ENCODE data around the gene PRKG1.
"Not testable (repeated sequence)": the region's sequence is repeated elsewhere in the genome, so short reads cannot be mapped to it uniquely, and the experiment has no call there.

The PRKG1 gene

DNA sequence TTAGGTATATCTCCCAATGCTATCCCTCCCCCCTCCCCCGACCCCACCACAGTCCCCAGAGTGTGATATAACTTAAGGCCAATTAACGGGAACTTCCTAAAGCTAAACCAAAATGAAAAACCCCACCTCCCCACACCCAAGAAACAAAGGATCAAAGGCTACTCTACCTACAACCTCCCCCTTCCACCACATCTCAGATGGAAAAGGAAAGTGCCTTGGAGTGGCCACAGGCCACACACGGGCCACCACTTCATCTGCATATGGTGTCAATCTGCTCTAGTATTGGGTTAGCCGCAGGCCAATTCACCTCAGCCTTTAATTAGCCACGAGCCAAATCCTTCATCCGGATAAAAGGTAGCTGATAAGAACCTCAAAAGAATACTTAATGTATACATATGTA, 605.6 kb downstream of the PRKG1 start:
- Mint-ChIP-seq H3K4me3 (no peak overlapping the region), H3K9me3 (no peaks in the 10 kb centered on the region), H3K27me3 (peaks cover 53% of the 10 kb centered on the region), H3K36me3 (ENCODE audit: low read depth) (no peaks in the 10 kb centered on the region), H3K4me1 (ENCODE audit: low read depth) (no peaks in the 10 kb centered on the region), H3K27ac (no peak overlapping the region)
- no peak for DNase-seq

GRCh38 chr10:51683031-51683691, 608.9 kb downstream of the PRKG1 start:
- DNase-seq: no peak
- Mint-ChIP-seq H3K27ac (no peak overlapping the region), H3K36me3 (ENCODE audit: low read depth) (no peaks in the 10 kb centered on the region), H3K4me1 (ENCODE audit: low read depth) (no peaks in the 10 kb centered on the region), H3K27me3 (peaks cover 38% of the 10 kb centered on the region), H3K9me3 (no peaks in the 10 kb centered on the region), H3K4me3 (no peak overlapping the region)

GRCh38 chr10:51685768-51686167, 611.5 kb downstream of the PRKG1 start:
- no peak overlapping the region for H3K27ac Mint-ChIP-seq

GRCh38 chr10:51687296-51687695, 613.0 kb downstream of the PRKG1 start:
- Mint-ChIP-seq H3K27ac (no peak overlapping the region), H3K9me3 (peaks cover 3% of the 10 kb centered on the region), H3K4me1 (ENCODE audit: low read depth) (no peaks in the 10 kb centered on the region), H3K36me3 (ENCODE audit: low read depth) (no peaks in the 10 kb centered on the region), H3K27me3 (peaks cover 14% of the 10 kb centered on the region), H3K4me3 (no peak overlapping the region)
- DNase-seq: no peak

More at GRCh38 chr10:51685768-51686167, 611.5 kb downstream of the PRKG1 start:
- peaks cover 20% of the 10 kb centered on the region for H3K27me3 Mint-ChIP-seq
- DNase-seq: no peak
- no peaks in the 10 kb centered on the region for H3K36me3 Mint-ChIP-seq (ENCODE audit: low read depth)
- H3K4me3 Mint-ChIP-seq: no peak overlapping the region
- no peaks in the 10 kb centered on the region for H3K4me1 Mint-ChIP-seq (ENCODE audit: low read depth)
- H3K9me3 Mint-ChIP-seq: peaks cover 3% of the 10 kb centered on the region

DNA sequence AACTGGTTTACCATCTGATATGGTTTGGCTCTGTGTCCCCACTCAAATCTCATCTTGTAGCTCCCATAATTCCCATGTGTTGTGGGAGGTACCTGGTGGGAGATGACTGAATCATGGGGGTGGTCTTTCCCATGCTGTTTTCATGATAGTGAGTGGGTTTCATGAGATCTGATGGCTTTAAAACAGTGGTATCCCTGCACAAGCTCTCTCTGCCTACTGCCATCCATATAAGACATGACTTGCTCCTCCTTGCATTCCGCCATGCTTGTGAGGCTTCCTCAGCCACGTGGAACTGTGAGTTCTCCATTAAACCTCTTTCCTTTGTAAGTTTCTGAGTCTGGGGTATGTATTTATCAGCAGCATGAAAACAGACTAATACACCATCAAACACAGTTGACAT, 614.5 kb downstream of the PRKG1 start:
- H3K36me3 Mint-ChIP-seq (ENCODE audit: low read depth); H3K27ac Mint-ChIP-seq; H3K4me1 Mint-ChIP-seq (ENCODE audit: low read depth); H3K9me3 Mint-ChIP-seq; H3K4me3 Mint-ChIP-seq; DNase-seq; H3K27me3 Mint-ChIP-seq: not testable (repeated sequence)

- DNase-seq: no peak
- no peak overlapping the region for H3K4me3 Mint-ChIP-seq
- H3K27ac Mint-ChIP-seq: no peak overlapping the region
- peaks cover 4% of the 10 kb centered on the region for H3K4me1 Mint-ChIP-seq (ENCODE audit: low read depth)
- peaks cover 6% of the 10 kb centered on the region for H3K27me3 Mint-ChIP-seq
- peaks cover 7% of the 10 kb centered on the region for H3K36me3 Mint-ChIP-seq (ENCODE audit: low read depth)
- peaks cover 3% of the 10 kb centered on the region for H3K9me3 Mint-ChIP-seq
These were observed 615.2 kb downstream of the PRKG1 start for GRCh38 chr10:51689536-51689935.

DNA sequence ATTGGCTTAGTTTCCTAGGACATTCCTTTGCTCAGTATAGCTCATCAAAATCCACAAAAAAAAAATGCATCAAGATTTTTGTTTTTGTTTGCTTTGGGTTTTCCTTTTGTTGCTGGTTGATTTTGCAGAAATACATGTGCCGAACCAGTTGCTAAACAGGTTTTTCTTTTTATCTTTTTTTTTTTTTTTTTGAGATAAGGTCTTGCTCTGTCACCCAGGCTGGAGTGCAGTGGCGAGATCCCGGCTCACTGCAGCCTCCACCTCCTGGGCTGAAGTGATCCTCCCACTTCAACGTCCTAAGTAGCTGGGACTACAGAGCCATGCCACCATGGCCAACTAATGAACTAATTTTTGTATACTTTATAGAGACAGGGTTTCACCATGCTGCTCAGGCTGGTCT, 616.8 kb downstream of the PRKG1 start:
- peaks cover 3% of the 10 kb centered on the region for H3K27me3 Mint-ChIP-seq
- H3K36me3 Mint-ChIP-seq (ENCODE audit: low read depth): peaks cover 23% of the 10 kb centered on the region
- H3K4me3 Mint-ChIP-seq: no peak overlapping the region
- peaks cover 19% of the 10 kb centered on the region for H3K4me1 Mint-ChIP-seq (ENCODE audit: low read depth)
- no peak for DNase-seq
- peaks cover 3% of the 10 kb centered on the region for H3K9me3 Mint-ChIP-seq
- no peak overlapping the region for H3K27ac Mint-ChIP-seq

DNA sequence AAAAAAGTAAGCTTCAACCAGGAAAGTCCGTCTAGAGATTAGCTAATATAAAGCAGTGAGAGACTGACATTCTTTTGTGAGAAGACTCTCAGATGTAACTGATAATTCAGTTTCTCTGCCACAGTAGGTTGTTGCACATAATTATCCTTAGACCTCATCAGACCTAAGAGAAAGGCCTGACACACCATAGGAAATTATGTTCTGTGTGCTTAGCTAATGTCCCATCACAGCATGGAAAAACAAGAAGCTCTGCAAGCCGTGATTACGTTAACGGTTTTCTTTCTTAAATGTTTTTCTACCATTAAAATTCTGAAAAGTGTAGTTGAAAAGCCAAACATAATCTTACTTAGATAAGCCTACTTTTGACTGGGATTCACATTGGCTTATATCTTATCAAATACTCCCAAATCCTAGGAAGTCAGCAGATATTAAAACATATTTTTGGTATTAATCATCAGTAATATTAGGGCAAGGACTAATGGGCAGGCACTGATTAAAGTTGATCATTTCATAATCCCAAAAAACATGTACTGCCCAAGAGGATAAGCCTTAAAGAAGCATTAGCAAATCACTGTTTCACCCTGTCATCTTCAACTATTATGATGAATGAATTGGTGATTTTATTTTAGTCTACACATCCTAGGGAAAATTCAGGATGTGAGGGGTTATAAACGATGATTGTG, 619.9 kb downstream of the PRKG1 start:
- no peak overlapping the region for H3K27ac Mint-ChIP-seq
- H3K27me3 Mint-ChIP-seq: no peaks in the 10 kb centered on the region
- H3K36me3 Mint-ChIP-seq (ENCODE audit: low read depth): peaks cover 54% of the 10 kb centered on the region
- H3K4me3 Mint-ChIP-seq: no peak overlapping the region
- H3K4me1 Mint-ChIP-seq (ENCODE audit: low read depth): peaks cover 43% of the 10 kb centered on the region
- H3K9me3 Mint-ChIP-seq: no peaks in the 10 kb centered on the region
- no peak for DNase-seq

DNA sequence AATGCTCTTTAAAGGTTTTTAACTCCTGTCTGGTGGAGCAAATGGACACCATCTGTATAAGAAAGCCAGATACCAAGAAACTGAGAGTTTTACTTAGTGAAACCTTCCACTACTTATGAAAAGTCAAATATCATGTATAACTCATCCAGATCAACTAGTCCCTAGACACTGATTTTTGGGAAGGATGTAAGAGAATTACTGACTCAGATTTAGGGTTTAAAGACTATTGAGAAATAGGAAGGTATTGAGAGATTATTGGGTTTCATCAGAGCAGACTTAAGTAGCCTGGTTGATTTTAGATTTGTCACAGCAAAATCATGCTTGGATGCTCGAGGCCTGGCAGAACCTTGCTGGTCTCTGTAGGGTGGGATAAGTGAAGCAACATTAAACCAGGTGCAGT, 622.0 kb downstream of the PRKG1 start:
- Mint-ChIP-seq H3K27me3 (no peaks in the 10 kb centered on the region), H3K27ac (peak overlapping the region; percentile 79), H3K4me1 (ENCODE audit: low read depth) (peaks cover 53% of the 10 kb centered on the region), H3K36me3 (ENCODE audit: low read depth) (peaks cover 55% of the 10 kb centered on the region), H3K9me3 (no peaks in the 10 kb centered on the region), H3K4me3 (peak overlapping the region; percentile 59)
- no peak for DNase-seq

- peak overlapping the region; percentile 100 for H3K27ac Mint-ChIP-seq
- peaks cover 55% of the 10 kb centered on the region for H3K36me3 Mint-ChIP-seq (ENCODE audit: low read depth)
- peaks cover 59% of the 10 kb centered on the region for H3K4me1 Mint-ChIP-seq (ENCODE audit: low read depth)
- no peaks in the 10 kb centered on the region for H3K27me3 Mint-ChIP-seq
- DNase-seq: no peak
- peak overlapping the region; percentile 98 for H3K4me3 Mint-ChIP-seq
- no peaks in the 10 kb centered on the region for H3K9me3 Mint-ChIP-seq
These were observed 624.3 kb downstream of the PRKG1 start for GRCh38 chr10:51698473-51699063.

GRCh38 chr10:51699145-51699474, 624.8 kb downstream of the PRKG1 start:
- no peaks in the 10 kb centered on the region for H3K27me3 Mint-ChIP-seq
- no peak for DNase-seq
- H3K4me1 Mint-ChIP-seq (ENCODE audit: low read depth): peaks cover 58% of the 10 kb centered on the region
- H3K27ac Mint-ChIP-seq: peak overlapping the region; percentile 100
- peaks cover 52% of the 10 kb centered on the region for H3K36me3 Mint-ChIP-seq (ENCODE audit: low read depth)
- peak overlapping the region; percentile 98 for H3K4me3 Mint-ChIP-seq
- no peaks in the 10 kb centered on the region for H3K9me3 Mint-ChIP-seq

DNA sequence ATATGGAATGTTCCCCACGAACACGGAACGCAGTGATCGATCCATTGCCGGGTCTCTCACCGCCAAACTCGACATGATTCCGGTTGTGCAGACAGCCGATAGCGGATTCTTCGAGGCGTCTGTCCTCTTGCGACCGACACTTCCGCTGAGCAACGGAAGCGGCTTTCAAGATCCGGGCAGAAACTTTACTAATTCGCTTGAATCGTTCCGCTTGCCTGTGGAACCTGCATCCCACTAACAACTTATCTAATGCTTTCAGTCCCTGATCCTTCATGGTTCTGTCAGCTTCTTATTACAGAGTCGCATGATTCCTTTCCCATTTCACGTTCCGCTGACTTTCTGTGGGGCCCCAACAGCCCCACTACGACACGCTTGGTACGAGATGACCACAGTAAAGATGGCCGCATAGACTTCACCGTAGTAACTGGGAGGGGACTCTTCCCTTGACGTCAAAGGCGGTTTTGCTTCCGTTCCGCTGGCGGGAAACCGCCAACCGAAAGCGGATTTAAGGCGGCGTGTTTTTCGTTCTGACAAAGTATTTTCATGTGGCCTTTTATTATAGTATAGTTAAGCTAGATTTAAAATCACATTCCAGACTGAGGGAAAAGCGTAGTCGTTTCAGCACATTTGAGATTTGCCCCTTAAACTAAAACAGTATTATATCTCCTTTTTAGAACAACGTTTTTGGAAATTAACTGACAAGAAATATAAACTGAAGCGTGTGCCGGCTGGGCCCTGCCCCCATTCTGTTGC, 625.4 kb downstream of the PRKG1 start, which contains the start of gene CSTF2T:
CSTF2T (minus strand) TSS at position 121 of the 753 bp plus-strand sequence; CDS start at position 75, 46 bp downstream.
- Mint-ChIP-seq H3K4me3 (peak within 1 kb of the TSS; percentile 98), H3K4me1 (ENCODE audit: low read depth) (peaks cover 54% of the 10 kb centered on the region), H3K27me3 (no peaks in the 10 kb centered on the region), H3K27ac (peak within 1 kb of the TSS; percentile 100), H3K36me3 (ENCODE audit: low read depth) (peaks cover 48% of the 10 kb centered on the region), H3K9me3 (no peaks in the 10 kb centered on the region)
- DNase-seq: peak; percentile 92

GRCh38 chr10:51700228-51700817, 626.0 kb downstream of the PRKG1 start:
- DNase-seq: no peak
- Mint-ChIP-seq H3K4me1 (ENCODE audit: low read depth) (peaks cover 49% of the 10 kb centered on the region), H3K27me3 (no peaks in the 10 kb centered on the region), H3K27ac (peak overlapping the region; percentile 100), H3K4me3 (peak overlapping the region; percentile 98), H3K36me3 (ENCODE audit: low read depth) (peaks cover 41% of the 10 kb centered on the region), H3K9me3 (no peaks in the 10 kb centered on the region)

DNA sequence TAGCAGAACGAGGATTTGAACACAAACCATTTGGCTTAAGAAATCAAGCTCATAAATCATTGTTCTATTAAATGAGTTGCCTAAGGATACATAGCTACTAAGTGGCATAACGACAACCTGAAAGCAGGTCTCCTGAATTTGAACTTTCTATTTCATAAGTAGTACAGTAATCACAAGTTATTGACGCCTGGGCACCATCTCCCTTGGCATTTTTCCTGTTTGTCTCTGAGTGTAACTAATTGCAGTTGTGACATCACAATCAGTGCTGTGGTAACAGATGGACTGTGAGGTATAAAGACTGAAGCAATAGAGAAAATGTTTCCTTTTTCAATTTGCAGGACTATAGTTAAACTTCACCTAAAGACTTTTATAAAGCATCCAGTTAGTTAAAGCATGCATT, 631.5 kb downstream of the PRKG1 start:
- no peaks in the 10 kb centered on the region for H3K27me3 Mint-ChIP-seq
- H3K4me3 Mint-ChIP-seq: no peak overlapping the region
- DNase-seq: no peak
- peaks cover 40% of the 10 kb centered on the region for H3K4me1 Mint-ChIP-seq (ENCODE audit: low read depth)
- no peak overlapping the region for H3K27ac Mint-ChIP-seq
- H3K36me3 Mint-ChIP-seq (ENCODE audit: low read depth): no peaks in the 10 kb centered on the region
- H3K9me3 Mint-ChIP-seq: no peaks in the 10 kb centered on the region
